Mesenchymal stem cell (in vitro differentiated cells and primary cell): ENCODE data around the gene RIT1.

Experiments
- DNase-seq: peaks from one replicate; pipeline ENCODE4 v3.0.0-alpha.2; 2013
- H2AFZ ChIP-seq: one replicate; pipeline ENCODE4 v1.6.1; 2013; ENCODE audit warnings: low read depth, mild to moderate bottlenecking, control low read depth, inconsistent platforms, low read length, moderate library complexity
- H2AK5ac ChIP-seq: 2 replicates; pipeline ENCODE4 v1.6.1; 2013; ENCODE audit warnings: low read length, moderate library complexity, mild to moderate bottlenecking, inconsistent platforms; ENCODE audit not compliant: severe bottlenecking
- H2BK120ac ChIP-seq: one replicate; pipeline ENCODE4 v1.6.1; 2013; ENCODE audit warnings: low read depth, mild to moderate bottlenecking, inconsistent platforms, low read length, moderate library complexity
- H2BK12ac ChIP-seq, 2 experiments: one replicate each; pipeline ENCODE4 v1.6.1; 2013; ENCODE audit warnings: inconsistent platforms in 2 of 2, low read length in 2 of 2, mild to moderate bottlenecking in 2 of 2, moderate library complexity in 2 of 2, control low read depth in 1 of 2
- H2BK15ac ChIP-seq: one replicate; pipeline ENCODE4 v1.6.1; 2013; ENCODE audit warnings: mild to moderate bottlenecking, low read depth, inconsistent platforms; ENCODE audit not compliant: poor library complexity, severe bottlenecking
- H2BK5ac ChIP-seq: 2 replicates; pipeline ENCODE4 v1.6.1; 2013; ENCODE audit warnings: low read depth, mild to moderate bottlenecking, low read length, control low read depth, inconsistent platforms; ENCODE audit not compliant: poor library complexity, severe bottlenecking
- H3K14ac ChIP-seq, 2 experiments: one replicate each; pipeline ENCODE4 v1.6.1; 2013; ENCODE audit warnings: inconsistent platforms in 2 of 2, low read length in 2 of 2, control low read depth in 1 of 2, mild to moderate bottlenecking in 1 of 2, moderate library complexity in 1 of 2
- H3K18ac ChIP-seq, 2 experiments: one replicate each; pipeline ENCODE4 v1.6.1; 2013; ENCODE audit warnings: inconsistent platforms in 2 of 2, low read length in 2 of 2, control low read depth in 1 of 2, low read depth in 1 of 2, mild to moderate bottlenecking in 1 of 2
- H3K23ac ChIP-seq, 2 experiments: one replicate each; pipeline ENCODE4 v1.6.1; 2013; ENCODE audit warnings: inconsistent platforms in 2 of 2, low read length in 2 of 2, mild to moderate bottlenecking in 2 of 2, moderate library complexity in 2 of 2, control low read depth in 1 of 2
- H3K27ac ChIP-seq: 2 replicates; pipeline ENCODE4 v1.5.1; 2013; ENCODE audit warnings: mild to moderate bottlenecking, moderate library complexity, low read length, control low read depth, inconsistent platforms; ENCODE audit not compliant: poor library complexity, severe bottlenecking
- H3K27me3 ChIP-seq, 2 experiments: 2 replicates each; pipeline versions ENCODE4 v1.6.1 to v1.7.0; 2013; ENCODE audit warnings: low read length in 2 of 2, mild to moderate bottlenecking in 2 of 2, moderate library complexity in 2 of 2, control low read depth in 1 of 2, inconsistent platforms in 1 of 2; ENCODE audit not compliant: control insufficient read depth in 1 of 2, insufficient read depth in 1 of 2
- H3K36me3 ChIP-seq, 2 experiments: 2 replicates each; pipeline versions ENCODE4 v1.6.1 to v1.7.0; 2013; ENCODE audit warnings: low read length in 2 of 2, control low read depth in 1 of 2, inconsistent platforms in 1 of 2, low read depth in 1 of 2, mild to moderate bottlenecking in 1 of 2; ENCODE audit not compliant: insufficient read depth in 2 of 2, control insufficient read depth in 1 of 2
- H3K4ac ChIP-seq, 2 experiments: one replicate each; pipeline ENCODE4 v1.6.1; 2013; ENCODE audit warnings: inconsistent platforms in 2 of 2, low read length in 2 of 2, mild to moderate bottlenecking in 2 of 2, moderate library complexity in 2 of 2, control low read depth in 1 of 2, low read depth in 1 of 2
- H3K4me1 ChIP-seq: 2 replicates; pipeline ENCODE4 v1.6.1; 2013; ENCODE audit warnings: low read depth, low read length, control low read depth; ENCODE audit not compliant: control insufficient read depth, insufficient read depth
- H3K4me2 ChIP-seq: 2 replicates; pipeline ENCODE4 v1.6.1; 2013; ENCODE audit warnings: low read length, mild to moderate bottlenecking, inconsistent platforms; ENCODE audit not compliant: poor library complexity, severe bottlenecking
- H3K4me3 ChIP-seq, 2 experiments: 2 replicates each; pipeline versions ENCODE4 v1.5.1 to v1.7.0; 2013; ENCODE audit warnings: low read length in 2 of 2, mild to moderate bottlenecking in 2 of 2, control low read depth in 1 of 2, low read depth in 1 of 2; ENCODE audit not compliant: insufficient read depth in 1 of 2
- H3K79me1 ChIP-seq: replicated peaks from 2 replicates; pipeline ENCODE4 v1.6.1; 2013; ENCODE audit warnings: mild to moderate bottlenecking, control low read depth, low read length, inconsistent platforms; ENCODE audit not compliant: poor library complexity, severe bottlenecking
- H3K9ac ChIP-seq: 2 replicates; pipeline ENCODE4 v1.7.0; 2013; ENCODE audit warnings: mild to moderate bottlenecking, low read length, moderate library complexity
- H3K9me3 ChIP-seq: 2 replicates; pipeline ENCODE4 v1.7.0; 2013; ENCODE audit warnings: mild to moderate bottlenecking, low read length; ENCODE audit not compliant: control insufficient read depth
- H4K8ac ChIP-seq: one replicate; pipeline ENCODE4 v1.6.1; 2013; ENCODE audit warnings: inconsistent platforms, mild to moderate bottlenecking, low read length, moderate library complexity
- H4K91ac ChIP-seq: one replicate; pipeline ENCODE4 v1.6.1; 2013; ENCODE audit warnings: mild to moderate bottlenecking, low read length, inconsistent platforms
- WGBS: methylation state at CpG from one replicate; pipeline ENCODE4 v1.1.7; 2013; ENCODE audit warnings: mixed read lengths; 5-methylcytosine and 5-hydroxymethylcytosine counted together

RIT1 gene

GRCh38 chr1:155918660-155919059 is 7.5 kb upstream of the RIT1 start:
- H3K79me1 ChIP-seq = peaks cover 14% of the 10 kb centered on the region
- H4K8ac ChIP-seq = no peak overlapping the region
- no peak overlapping the region for H2BK15ac ChIP-seq
- no peak overlapping the region for H3K4me3 ChIP-seq
- peaks cover 34 to 95% of the 10 kb centered on the region in 2 experiments for H3K36me3 ChIP-seq
- H3K27me3 ChIP-seq = no peaks in the 10 kb centered on the region
- H4K91ac ChIP-seq = no peak overlapping the region
- no peak overlapping the region for H3K23ac ChIP-seq
- no peak overlapping the region for H3K4me2 ChIP-seq
- no peaks in the 10 kb centered on the region for H3K4me1 ChIP-seq
- no peak overlapping the region for H3K14ac ChIP-seq
- H3K27ac ChIP-seq = no peak overlapping the region
- no peak for DNase-seq
- H3K4ac ChIP-seq = no peak overlapping the region
- no peak overlapping the region for H2AFZ ChIP-seq
- 97% methylated on average over 3 of the region's 3 CpGs for WGBS
- no peak overlapping the region for H2BK12ac ChIP-seq
- no peak overlapping the region for H2AK5ac ChIP-seq
- no peak overlapping the region for H2BK5ac ChIP-seq
- H3K9me3 ChIP-seq = no peaks in the 10 kb centered on the region
- no peak overlapping the region for H2BK120ac ChIP-seq
- H3K18ac ChIP-seq = no peak overlapping the region
- no peak overlapping the region for H3K9ac ChIP-seq

- H4K8ac ChIP-seq = no peak overlapping the region
- peaks cover 5% of the 10 kb centered on the region for H3K79me1 ChIP-seq
- no peak overlapping the region for H2BK12ac ChIP-seq
- peaks cover 22 to 82% of the 10 kb centered on the region in 2 experiments for H3K36me3 ChIP-seq
- no peak overlapping the region for H2BK5ac ChIP-seq
- H3K4me2 ChIP-seq = no peak overlapping the region
- H2BK120ac ChIP-seq = no peak overlapping the region
- peak overlapping the region; percentile 74 for H3K9ac ChIP-seq
- H3K4me1 ChIP-seq = peaks cover 2% of the 10 kb centered on the region
- no peak overlapping the region for H3K23ac ChIP-seq
- DNase-seq = peak; percentile 83
- H3K27ac ChIP-seq = peak overlapping the region; percentile 51
- 60% methylated on average over 1 of the region's 6 CpGs for WGBS
- H3K27me3 ChIP-seq = no peaks in the 10 kb centered on the region
- no peak overlapping the region for H3K18ac ChIP-seq
- no peak overlapping the region for H3K14ac ChIP-seq
- H2BK15ac ChIP-seq = no peak overlapping the region
- H4K91ac ChIP-seq = no peak overlapping the region
- no peak overlapping the region for H2AFZ ChIP-seq
- H3K4ac ChIP-seq = no peak overlapping the region
- H2AK5ac ChIP-seq = no peak overlapping the region
- no peaks in the 10 kb centered on the region for H3K9me3 ChIP-seq
- no peak overlapping the region for H3K4me3 ChIP-seq
Observed at GRCh38 chr1:155913969-155914757, 3.0 kb upstream of the RIT1 start.

- Histone ChIP-seq H3K9me3 (no peaks in the 10 kb centered on the region), H3K4me3 (peak overlapping the region in 1 of 2 experiments; percentile 97), H2BK5ac (no peak overlapping the region), H3K14ac (no peak overlapping the region), H4K91ac (no peak overlapping the region), H3K4me1 (peaks cover 2% of the 10 kb centered on the region), H3K18ac (no peak overlapping the region), H3K79me1 (peaks cover 8% of the 10 kb centered on the region), H2AK5ac (no peak overlapping the region), H3K4me2 (no peak overlapping the region), H3K9ac (peak overlapping the region; percentile 99), H3K27ac (peak overlapping the region; percentile 63), H3K4ac (no peak overlapping the region), H4K8ac (no peak overlapping the region), H3K23ac (no peak overlapping the region), H2BK120ac (no peak overlapping the region), H2BK12ac (no peak overlapping the region), H2BK15ac (no peak overlapping the region), H3K36me3 (peaks cover 27 to 81% of the 10 kb centered on the region in 2 experiments), H2AFZ (no peak overlapping the region), H3K27me3 (no peaks in the 10 kb centered on the region)
- WGBS = 85% methylated on average over 9 of the region's 11 CpGs
- no peak for DNase-seq
Observed at GRCh38 chr1:155912056-155912536, 947 bp upstream of the RIT1 start.

GRCh38 chr1:155910621-155911121 is 478 bp downstream of the RIT1 start:
- Histone ChIP-seq H4K8ac (peak overlapping the region; percentile 52), H3K4me1 (peaks cover 2% of the 10 kb centered on the region), H2BK12ac (peak overlapping the region in 1 of 2 experiments; percentile 72), H3K14ac (peak overlapping the region in 1 of 2 experiments; percentile 95), H2AFZ (peak overlapping the region; percentile 42), H3K27ac (peak overlapping the region; percentile 63), H3K9me3 (no peaks in the 10 kb centered on the region), H3K18ac (peak overlapping the region; percentile 77 to 97), H2BK15ac (no peak overlapping the region), H2BK5ac (no peak overlapping the region), H3K4me2 (peak overlapping the region; percentile 95), H3K9ac (peak overlapping the region; percentile 99), H2AK5ac (peak overlapping the region; percentile 98), H3K4ac (peak overlapping the region; percentile 46 to 99), H3K79me1 (peaks cover 9% of the 10 kb centered on the region), H3K4me3 (peak overlapping the region; percentile 82 to 97), H3K36me3 (peaks cover 34 to 79% of the 10 kb centered on the region in 2 experiments), H4K91ac (peak overlapping the region; percentile 57), H3K27me3 (no peaks in the 10 kb centered on the region), H2BK120ac (peak overlapping the region; percentile 52), H3K23ac (no peak overlapping the region)
- peak; percentile 71 for DNase-seq
- 11% methylated on average over 8 of the region's 11 CpGs for WGBS
